ENCODE measurements around the gene MTA2. TPM values are rescaled to one million over a fixed set of nuclear protein-coding genes. Genes with fewer than 3 reads are reported as not detected.

MTA2 gene
- total RNA-seq, 1 experiment from 2014 or later, result 97.2 TPM

GRCh38 chr11:62578541-62578940, 23.1 kb downstream of the MTA2 start:
- CTCF ChIA-PET, result no interaction called here
- Mint-ChIP-seq H3K4me1 (ENCODE audit: low read depth, unreplicated experiment) (peaks cover 22% of the 10 kb centered on the region), H3K36me3 (ENCODE audit: insufficient read depth, unreplicated experiment) (peaks cover 46% of the 10 kb centered on the region), H3K9me3 (ENCODE audit: low read depth, unreplicated experiment) (no peaks in the 10 kb centered on the region), H3K27ac (ENCODE audit: unreplicated experiment) (no peak overlapping the region), H3K27me3 (ENCODE audit: unreplicated experiment) (no peaks in the 10 kb centered on the region), H3K4me3 (ENCODE audit: low read depth, unreplicated experiment) (no peak overlapping the region)
- no peak for TF ChIP-seq CTCF (IDR thresholded peaks at IDR 0.05; ENCODE audit: unreplicated experiment)
- no peak for DNase-seq
- BruUV-seq (replicated peaks), result no TSS peak
- intact Hi-C loops (cut with micrococcal nuclease; ENCODE audit: unreplicated experiment), result no loop called here

GRCh38 chr11:62577046-62577714, 24.5 kb downstream of the MTA2 start:
- H3K27me3 Mint-ChIP-seq (ENCODE audit: unreplicated experiment), result no peaks in the 10 kb centered on the region
- no peak overlapping the region for H3K27ac Mint-ChIP-seq (ENCODE audit: unreplicated experiment)
- DNase-seq, result no peak
- CTCF ChIA-PET, result no interaction called here
- intact Hi-C loops (cut with micrococcal nuclease; ENCODE audit: unreplicated experiment), result no loop called here
- peaks cover 36% of the 10 kb centered on the region for H3K4me1 Mint-ChIP-seq (ENCODE audit: low read depth, unreplicated experiment)
- BruUV-seq (replicated peaks), result no TSS peak
- no peaks in the 10 kb centered on the region for H3K9me3 Mint-ChIP-seq (ENCODE audit: low read depth, unreplicated experiment)
- no peak overlapping the region for H3K4me3 Mint-ChIP-seq (ENCODE audit: low read depth, unreplicated experiment)
- peaks cover 60% of the 10 kb centered on the region for H3K36me3 Mint-ChIP-seq (ENCODE audit: insufficient read depth, unreplicated experiment)
- TF ChIP-seq CTCF (IDR thresholded peaks at IDR 0.05; ENCODE audit: unreplicated experiment), result no peak

GRCh38 chr11:62575837-62576236, 25.8 kb downstream of the MTA2 start:
- Mint-ChIP-seq H3K27ac (ENCODE audit: unreplicated experiment) (peak overlapping the region; percentile 99), H3K9me3 (ENCODE audit: low read depth, unreplicated experiment) (no peaks in the 10 kb centered on the region), H3K36me3 (ENCODE audit: insufficient read depth, unreplicated experiment) (peaks cover 69% of the 10 kb centered on the region), H3K4me1 (ENCODE audit: low read depth, unreplicated experiment) (peaks cover 49% of the 10 kb centered on the region), H3K4me3 (ENCODE audit: low read depth, unreplicated experiment) (peak overlapping the region; percentile 96), H3K27me3 (ENCODE audit: unreplicated experiment) (no peaks in the 10 kb centered on the region)
- intact Hi-C loops (cut with micrococcal nuclease; ENCODE audit: unreplicated experiment), result no loop called here
- BruUV-seq (replicated peaks), result no TSS peak
- TF ChIP-seq CTCF (IDR thresholded peaks at IDR 0.05; ENCODE audit: unreplicated experiment), result no peak
- CTCF ChIA-PET, result no interaction called here
- DNase-seq, result no peak

- DNase-seq, result no peak
- Mint-ChIP-seq H3K4me3 (ENCODE audit: low read depth, unreplicated experiment) (peak overlapping the region; percentile 96), H3K27me3 (ENCODE audit: unreplicated experiment) (no peaks in the 10 kb centered on the region), H3K27ac (ENCODE audit: unreplicated experiment) (peak overlapping the region; percentile 99), H3K4me1 (ENCODE audit: low read depth, unreplicated experiment) (peaks cover 51% of the 10 kb centered on the region), H3K9me3 (ENCODE audit: low read depth, unreplicated experiment) (no peaks in the 10 kb centered on the region), H3K36me3 (ENCODE audit: insufficient read depth, unreplicated experiment) (peaks cover 71% of the 10 kb centered on the region)
- intact Hi-C loops (cut with micrococcal nuclease; ENCODE audit: unreplicated experiment), result no loop called here
- no TSS peak for BruUV-seq (replicated peaks)
- CTCF ChIA-PET, result interaction anchor here (1.3 kb wide), 1 partner anchor 30 kb away, joined by 3 read pairs; no protein-coding TSS in a partner anchor
- no peak for TF ChIP-seq CTCF (IDR thresholded peaks at IDR 0.05; ENCODE audit: unreplicated experiment)
Measured at GRCh38 chr11:62575156-62575555, 26.5 kb downstream of the MTA2 start.
